HG02623 (cell line): ENCODE results near the gene MAD2L2.
A peak's percentile ranks its signal among the peaks of the same experiment; 100 is the strongest.

ENCODE experiments used
- ATAC-seq: cut with Tn5 transposase; IDR thresholded peaks from one replicate; pipeline ENCODE4 v1.9.1; 2021; ENCODE audit warnings: moderate library complexity; ENCODE audit not compliant: unreplicated experiment

The MAD2L2 gene

DNA sequence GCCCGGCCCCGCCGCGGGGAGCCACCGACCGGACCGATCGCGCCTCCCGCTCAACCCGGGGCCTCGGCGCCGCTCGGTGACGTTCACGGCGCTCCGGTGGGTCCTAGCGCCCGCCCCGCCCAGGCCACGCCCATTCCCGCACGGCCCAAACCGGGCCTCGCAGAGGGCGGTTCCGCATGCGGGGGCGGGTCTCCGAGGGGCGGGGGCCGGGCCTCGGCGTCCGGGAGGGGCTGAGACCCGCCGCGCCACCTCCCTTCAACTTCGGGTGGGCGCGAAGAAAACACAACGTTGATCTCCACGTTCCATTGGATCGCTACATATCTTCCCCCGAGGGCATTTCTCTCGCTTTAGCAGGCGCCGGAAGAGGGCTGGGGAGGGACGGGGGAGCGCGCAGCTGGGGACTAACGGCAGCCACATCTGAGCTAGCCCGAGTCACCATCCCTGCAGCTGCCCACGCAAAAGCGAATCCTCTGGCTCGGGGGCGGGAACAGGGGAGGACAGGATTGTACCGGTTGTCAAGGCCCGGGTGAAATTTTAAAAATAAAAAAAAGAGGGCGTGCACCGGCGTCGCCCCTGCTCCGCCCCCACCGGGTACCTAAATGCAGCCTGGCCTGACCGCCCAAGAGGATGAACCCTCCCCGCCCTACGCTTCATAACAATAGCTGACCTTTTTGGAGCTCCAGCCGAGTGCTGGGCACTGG is at the start of gene MAD2L2:
Gene MAD2L2, minus strand, starts transcription at position 78 of the 701 bp plus-strand sequence. CDS start 547 bp downstream, outside the sequence.
- peak; percentile 86 for ATAC-seq

DNA sequence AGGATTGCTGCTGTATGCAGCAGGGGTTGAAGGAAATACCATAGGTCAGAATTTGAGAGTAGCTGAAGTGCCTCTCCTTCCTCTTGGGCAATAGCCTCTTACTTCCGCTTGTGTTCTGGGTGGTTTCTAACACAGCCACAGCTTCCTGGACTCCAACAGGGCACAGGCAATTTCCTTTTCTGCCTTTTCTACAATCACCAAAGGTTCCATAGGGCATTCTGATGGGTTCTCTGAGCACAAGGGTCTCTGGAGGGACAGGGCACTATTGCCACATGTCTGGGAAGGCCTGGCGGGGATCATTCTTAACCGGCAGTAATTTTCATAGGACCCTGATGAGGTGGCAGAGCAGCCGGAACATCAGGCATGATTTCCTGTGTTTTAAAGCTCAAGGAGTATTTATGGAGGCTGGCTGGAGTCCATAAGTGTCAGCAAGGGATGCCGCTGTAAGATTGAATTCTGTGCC is 49.5 kb upstream of the MAD2L2 start:
- ATAC-seq, result no peak

DNA sequence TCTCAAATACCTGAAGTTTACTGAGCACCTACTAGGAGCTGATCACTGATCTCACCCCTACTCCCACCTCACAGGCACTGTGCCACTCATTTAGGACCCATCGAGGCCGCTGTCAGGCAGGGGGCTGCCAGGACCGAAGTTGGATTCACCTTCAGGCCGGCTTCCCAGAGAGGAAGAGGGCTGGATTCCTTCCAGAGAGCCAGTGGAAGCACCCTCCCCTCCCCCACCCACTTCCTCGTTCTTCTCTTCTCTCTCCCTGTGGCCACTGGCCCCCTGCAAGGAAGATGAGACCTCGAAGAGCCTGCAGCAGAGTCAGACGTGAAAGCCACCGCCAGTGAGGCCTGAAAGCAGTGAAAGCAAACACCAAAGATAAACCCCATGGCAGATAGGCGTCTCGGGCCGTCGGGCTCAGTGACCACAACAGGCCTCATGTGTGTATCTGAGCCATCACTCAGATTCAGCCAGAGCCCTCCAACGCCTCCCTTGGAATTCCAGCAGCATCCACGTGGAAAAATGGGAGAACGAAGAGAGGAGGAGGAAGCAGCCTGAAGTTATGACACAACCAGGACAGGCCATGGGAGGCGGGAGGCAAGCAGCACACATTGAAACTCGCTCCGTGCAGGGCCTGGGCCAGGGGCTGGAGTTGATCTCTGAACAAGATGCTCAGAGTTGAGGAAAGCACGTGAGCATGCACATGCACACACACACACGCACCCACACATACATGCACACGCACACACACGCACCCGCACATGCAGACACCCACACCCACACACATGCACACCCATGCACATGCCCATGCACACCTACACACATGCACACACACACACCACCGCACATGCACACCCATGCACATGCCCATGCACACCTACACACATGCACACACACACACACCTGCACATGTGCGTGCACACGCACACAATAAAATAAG is 48.8 kb upstream of the MAD2L2 start:
- ATAC-seq, result no peak

DNA sequence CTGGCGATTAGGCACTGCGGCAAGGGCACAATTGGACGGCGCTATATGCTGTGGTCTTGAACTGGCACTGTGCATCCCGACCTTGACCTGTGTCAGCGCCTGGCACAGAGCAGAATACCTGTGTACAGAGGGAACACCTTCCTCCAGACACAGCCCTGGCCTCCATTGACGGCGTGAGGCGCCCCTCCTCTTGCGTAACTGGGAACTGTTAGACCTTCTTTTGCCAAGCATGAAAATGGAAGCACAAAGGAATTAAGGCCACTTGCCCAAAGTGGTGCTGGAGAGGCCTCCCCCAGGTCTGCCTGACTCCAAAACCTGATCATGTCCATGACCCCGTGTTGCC is 48.2 kb upstream of the MAD2L2 start:
- ATAC-seq, result no peak

DNA sequence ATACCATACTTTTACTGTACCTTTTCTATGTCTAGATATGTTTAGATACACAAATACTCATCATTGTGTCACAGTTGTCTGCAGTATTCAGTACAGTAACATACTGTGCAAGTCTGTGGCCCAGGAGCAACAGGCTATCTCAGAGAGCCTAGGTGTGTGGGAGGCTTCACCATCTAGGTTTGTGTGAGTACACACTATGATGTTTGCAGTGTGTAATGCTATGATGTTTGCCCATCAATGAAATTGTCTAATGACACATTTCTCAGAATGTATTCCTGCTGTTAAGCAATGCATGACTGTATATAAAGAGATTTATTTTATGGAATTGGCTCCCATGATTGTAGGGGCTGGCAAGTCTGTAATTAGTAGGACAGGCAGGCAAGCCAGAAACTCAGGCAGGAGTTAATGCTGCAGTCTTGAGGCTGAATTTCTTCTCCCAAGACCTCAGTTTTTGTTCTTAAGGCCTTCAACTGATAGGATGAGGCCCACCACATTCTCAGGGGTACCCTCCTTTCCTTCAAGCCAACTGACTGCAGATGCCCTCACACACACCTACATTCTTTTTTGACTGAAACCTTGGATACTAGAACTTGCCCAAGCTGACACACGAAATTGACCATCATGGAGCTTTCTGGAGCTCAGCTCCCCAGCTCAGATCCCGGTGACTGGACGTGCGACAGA is 47.3 kb upstream of the MAD2L2 start:
- no peak for ATAC-seq

DNA sequence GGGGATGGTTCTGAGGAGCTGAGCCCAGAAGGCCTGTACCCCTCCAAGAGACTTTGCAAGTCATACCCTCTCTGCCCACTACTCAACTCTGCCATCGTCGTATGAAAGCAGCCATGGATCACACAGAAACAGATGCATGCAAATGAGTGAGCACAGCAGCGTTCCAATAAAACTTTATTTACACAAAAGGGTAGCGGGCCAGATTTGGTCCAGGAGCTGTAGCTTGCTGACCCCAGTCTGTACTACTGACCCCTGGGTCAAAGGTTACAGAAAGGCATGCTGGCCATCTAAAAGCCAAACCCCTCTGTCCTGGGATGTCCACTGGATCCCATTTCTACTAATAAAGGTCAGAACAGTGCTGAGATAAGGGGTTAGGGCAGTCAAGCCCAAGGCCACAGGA is 46.2 kb upstream of the MAD2L2 start:
- no peak for ATAC-seq

DNA sequence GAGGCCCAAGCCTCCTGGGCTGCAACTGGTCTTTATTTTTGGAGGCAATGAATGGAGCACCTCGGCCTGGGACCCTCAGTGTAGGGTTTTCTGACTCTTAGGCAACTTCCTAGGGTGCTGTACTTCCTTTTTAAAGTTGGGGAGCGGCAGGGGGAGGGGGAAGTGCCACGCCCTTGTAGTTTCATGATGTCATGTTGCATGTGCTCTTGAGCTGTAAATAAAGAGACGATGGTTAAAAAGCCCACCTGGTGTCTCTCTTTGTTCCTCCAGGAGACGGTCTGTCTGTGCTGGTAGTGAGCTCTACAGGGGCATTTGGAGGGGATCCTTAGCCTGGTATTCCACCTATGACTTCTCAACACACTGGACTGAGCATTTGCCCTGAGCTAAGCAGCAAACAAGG is 44.7 kb upstream of the MAD2L2 start:
- ATAC-seq, result no peak

DNA sequence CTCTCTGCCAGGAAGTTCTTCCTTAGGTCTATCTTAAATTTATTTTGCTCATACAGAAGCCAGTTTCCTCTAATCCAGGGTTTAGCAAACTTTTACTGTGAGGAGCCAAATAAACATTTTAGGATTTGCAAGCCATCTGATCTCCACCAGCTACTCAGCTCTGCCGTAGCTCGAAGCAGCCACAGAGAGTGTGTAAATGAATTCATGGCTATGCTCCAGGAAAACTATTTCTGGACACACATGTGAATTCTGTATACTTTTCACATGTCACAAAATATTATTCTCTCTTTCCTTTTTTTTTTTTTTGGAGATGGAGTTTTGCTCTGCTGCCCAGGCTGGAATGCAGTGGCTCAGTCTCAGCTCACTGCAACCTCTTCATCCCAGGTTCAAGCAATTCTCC is 41.6 kb upstream of the MAD2L2 start:
- no peak for ATAC-seq

DNA sequence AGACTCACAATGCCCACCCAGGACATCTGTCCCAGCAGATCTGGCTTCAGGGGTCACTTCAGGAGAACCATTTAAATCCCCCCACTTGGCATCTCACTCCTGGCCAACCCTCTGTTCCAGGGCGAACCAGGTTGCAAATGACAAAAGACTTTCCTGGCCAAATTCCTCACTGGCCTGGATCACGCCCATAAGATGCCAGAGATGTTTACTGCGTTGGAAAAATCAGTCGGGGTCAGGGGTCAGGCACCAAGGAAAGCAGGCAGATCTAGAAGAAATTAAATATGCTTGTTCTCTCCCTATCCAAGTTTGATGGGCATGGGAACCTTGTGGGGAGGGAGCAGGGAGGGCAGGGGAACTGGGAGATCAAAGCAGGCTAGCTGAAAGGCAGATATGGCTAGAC is 40.4 kb upstream of the MAD2L2 start:
- ATAC-seq, result no peak

DNA sequence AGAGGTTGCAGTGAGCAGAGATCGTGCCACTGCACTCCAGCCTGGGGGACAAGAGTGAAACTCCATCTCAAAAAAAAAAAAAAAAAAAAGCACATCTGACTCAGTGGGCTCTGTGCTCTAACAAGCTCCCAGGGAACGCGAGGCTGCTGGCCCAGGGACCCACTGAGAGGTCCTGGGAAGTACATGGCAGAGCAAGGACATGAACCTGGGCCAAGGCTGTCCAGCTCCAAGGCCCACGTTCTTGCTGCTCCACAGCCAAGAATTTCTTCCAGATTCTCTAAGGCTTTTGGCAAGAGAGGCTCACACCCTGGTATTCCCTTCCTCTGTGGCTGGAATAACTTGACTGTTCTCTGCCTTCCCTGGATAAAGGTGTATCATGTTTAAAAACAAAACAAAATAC is 39.6 kb upstream of the MAD2L2 start:
- no peak for ATAC-seq

DNA sequence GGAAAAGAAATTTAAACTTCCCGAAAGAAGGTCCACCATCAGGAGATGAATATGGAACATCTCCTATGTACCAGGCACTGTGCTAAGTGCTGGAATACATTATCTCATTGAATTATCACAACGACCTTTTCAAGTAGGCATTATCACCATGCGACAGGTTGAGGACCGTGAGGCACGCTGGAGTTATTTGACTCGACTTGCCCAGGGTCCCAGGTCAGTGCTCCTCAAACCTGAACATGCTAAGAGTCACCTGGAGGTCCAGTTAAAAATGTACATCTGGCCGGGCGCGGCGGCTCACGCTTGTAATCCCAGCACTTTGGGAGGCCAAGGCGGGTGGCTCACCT is 39.1 kb upstream of the MAD2L2 start:
- ATAC-seq, result no peak

DNA sequence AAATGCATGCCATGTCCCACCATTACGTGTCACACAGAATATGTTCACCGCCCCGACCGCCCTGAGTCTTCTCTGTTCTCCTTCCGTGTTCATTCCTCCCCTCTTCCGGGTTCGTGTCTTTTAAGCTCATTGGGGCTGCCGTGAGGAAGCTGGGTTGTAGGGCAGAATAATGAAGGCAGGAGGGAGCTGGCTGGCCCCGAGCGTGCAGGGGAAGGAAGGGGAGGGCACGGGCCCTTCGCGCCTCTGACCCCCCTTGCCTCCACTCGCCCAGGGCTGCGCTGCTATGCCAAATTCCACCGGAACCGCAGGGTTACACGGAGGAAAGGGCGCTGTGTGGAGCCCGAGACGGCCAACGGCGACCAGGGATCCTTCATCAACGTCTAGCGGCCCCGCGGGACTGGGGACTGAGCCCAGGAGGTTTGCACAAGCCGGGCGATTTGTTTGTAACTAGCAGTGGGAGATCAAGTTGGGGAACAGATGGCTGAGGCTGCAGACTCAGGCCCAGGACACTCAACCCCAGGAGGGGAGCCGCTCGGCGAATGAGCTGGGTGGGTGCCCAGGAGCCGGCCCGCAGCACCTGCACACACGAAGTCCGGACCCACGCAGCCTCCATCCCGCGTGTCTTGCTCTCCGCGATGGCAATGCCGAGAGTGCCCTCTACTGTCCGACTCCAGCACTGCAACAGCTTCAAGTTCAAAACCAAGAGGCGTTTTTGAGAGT is 38.5 kb upstream of the MAD2L2 start:
- no peak for ATAC-seq

DNA sequence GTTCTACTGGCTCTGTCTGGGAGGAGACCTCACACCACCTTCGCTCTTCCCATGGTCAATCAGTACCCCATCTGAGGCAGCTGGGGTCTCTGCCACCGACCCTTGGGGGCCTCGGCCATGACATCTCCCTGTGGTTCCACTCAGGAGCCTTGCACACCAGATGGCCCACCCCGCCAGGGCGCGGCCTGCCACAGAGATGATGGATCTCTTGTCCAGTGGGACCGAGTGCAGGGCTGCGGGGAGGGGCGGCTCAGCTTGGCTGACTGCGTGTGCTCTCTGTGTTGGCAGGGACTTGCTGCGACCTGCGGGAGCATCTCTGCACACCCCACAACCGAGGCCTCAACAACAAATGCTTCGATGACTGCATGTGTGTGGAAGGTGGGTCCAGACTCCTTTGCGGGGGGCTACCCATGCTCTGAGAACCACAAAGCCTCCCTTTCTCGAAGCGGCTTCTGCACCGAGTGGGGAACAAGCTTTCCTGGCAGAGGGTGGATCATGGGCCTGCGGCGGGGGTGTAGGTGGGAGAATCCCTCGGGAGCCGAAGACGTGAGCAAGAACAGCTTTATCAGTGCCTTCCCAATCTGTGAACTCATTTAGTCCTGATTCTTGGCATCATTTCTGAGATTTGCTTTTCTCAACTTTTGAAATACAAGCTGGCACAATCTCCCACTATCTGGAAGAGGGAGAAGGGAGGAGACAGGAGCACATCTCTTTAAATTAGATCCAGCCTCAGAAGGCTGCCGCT is 34.1 kb upstream of the MAD2L2 start:
- ATAC-seq, result no peak

DNA sequence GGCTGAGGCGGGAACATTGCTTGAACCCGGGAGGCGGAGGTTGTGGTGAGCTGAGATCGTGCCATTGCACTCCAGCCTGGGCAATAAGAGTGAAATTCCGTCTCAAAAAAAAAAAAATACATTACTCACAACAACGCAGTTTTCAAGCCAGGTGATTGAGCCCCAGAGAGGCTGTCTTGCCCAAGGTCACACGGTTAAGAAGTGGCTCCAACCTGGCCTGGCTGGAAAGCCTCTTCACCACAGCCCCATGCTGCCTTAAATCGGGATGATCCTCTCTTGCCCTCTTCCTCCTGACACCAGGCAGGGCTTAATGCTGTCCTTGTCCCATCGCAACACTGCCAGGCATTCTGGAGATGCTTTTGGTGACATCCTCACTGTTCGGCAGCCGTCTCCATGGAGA is 32.1 kb upstream of the MAD2L2 start:
- ATAC-seq, result no peak

DNA sequence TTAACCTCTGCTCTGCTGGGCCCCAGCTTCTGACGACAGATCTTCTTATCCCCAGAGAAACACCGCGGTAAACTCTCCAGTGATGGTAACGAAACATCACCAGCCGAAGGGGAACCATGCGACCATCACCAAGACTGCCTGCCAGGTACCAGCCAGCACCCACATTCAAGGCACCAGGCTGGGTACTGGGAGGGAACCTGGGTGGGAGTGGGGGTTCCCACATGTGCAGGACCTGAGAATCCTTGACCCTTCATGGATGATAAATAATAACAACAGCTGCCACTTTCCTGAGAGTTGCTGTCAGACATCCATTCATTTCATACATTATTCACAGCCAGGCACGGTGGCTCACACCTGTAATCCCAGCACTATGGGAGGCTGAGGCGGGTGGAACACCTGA is 31.3 kb upstream of the MAD2L2 start:
- no peak for ATAC-seq

DNA sequence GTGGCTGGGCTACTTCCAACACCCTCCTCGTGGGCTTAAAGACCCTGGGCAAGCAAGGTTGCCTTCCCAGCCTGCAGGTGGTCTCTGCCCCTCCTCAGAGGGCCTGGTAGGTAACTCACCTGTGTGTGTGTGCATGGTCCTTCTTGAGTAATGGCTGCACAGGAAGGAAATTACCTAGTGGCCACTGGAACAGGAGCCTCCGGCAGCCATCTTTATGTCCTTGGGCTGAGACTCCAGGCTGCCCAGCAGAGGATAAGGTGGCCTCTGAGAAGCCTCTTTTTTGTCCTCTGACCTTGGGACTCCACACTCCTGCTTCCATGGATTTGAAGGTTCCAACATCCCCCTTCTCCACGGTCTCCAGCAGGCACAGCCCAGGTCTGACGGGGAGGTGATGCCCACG is 30.5 kb upstream of the MAD2L2 start:
- ATAC-seq, result no peak

DNA sequence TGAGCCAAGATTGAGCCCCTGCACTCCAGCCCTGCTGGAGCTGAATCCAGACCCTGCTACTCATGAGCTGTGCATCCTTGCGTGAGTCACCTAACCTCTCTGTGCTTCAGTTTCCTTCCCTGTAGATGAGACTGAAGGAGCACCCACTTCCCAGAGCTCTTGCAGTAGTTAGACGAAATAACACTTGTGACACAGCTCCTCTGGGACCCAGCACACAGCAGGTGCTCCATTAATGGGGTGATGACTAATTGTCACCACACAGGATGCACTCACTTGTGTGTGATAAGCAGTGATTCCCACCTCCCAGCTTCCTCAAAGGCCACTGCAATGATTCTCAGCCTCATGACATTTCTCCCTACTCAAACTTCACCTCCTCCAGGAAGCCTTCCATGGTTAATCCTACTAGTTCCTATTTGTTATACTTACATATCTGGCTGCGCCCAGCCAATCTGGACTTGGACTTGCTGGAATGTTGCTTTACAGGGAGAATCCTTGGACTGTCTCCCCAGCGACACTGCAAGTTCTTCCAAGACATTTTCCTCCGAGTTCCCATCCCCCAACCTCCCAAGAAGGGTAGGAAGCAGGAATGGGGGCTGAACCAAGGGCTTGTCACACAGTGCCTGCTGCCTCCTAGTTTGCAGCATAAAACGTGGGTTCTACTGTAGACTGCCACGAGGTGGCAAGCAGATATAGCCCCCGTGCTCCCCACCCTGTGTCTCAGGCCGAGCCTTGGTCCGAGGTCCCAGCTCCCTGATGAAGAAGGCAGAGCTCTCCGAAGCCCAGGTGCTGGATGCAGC is 27.8 kb upstream of the MAD2L2 start:
- no peak for ATAC-seq

DNA sequence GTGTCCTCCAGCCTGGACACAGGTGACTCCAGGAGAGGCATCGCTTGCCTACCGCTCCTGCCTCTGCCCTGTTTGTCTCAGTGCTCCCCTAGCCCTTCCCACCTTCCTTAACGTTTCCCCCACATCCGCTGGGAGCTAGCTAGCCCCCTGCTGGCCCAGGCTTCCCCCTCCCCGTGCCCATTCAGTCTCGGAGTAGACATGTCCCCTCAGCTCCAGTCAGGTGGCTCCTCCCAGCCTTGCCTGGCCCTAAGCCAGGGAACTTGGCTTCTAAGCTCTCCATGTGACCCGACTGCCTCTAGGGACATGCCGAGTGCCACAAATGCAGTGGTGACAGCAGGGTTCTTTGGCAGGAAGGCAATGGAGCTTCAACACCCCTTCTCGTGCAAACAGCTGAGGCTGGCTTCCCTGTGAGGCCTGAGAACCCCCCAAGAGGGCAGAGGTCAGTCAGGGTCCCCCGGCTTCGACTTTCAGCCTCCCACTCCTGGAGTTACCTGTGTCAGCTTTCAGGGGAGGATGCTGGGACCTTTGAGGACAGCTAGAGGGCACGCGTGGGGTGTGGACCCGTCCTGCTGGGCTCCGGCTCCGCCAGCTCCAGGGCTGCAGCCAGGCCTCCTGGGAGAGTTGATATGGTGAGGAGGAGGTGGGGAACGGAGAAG is 26.8 kb upstream of the MAD2L2 start:
- no peak for ATAC-seq

DNA sequence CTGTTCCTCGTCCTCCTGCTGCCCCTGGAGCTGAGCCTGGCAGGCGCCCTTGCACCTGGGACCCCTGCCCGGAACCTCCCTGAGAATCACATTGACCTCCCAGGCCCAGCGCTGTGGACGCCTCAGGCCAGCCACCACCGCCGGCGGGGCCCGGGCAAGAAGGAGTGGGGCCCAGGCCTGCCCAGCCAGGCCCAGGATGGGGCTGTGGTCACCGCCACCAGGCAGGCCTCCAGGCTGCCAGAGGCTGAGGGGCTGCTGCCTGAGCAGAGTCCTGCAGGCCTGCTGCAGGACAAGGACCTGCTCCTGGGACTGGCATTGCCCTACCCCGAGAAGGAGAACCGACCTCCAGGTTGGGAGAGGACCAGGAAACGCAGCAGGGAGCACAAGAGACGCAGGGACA is 25.3 kb upstream of the MAD2L2 start:
- no peak for ATAC-seq
